Dendritic cell treated with granulocyte-macrophage colony-stimulating factor and Interleukin-4, amounts not matched to agents 40 ng/mL and 50 ng/mL, for 4 days (primary cell): ENCODE data around the gene ZDHHC5.
"Not testable (repeated sequence)": the region's sequence is repeated elsewhere in the genome, so short reads cannot be mapped to it uniquely, and the experiment has no call there.

ENCODE experiments used
- H3K27ac Mint-ChIP-seq: one replicate; pipeline ENCODE4 v1.8.0; 2022; ENCODE audit warnings: mild to moderate bottlenecking, mixed read lengths
- H3K27me3 Mint-ChIP-seq: one replicate; pipeline ENCODE4 v1.8.0; 2022; ENCODE audit warnings: mild to moderate bottlenecking, mixed read lengths
- H3K36me3 Mint-ChIP-seq: one replicate; pipeline ENCODE4 v1.8.0; 2022; ENCODE audit warnings: low read depth, mixed read lengths
- H3K4me1 Mint-ChIP-seq: one replicate; pipeline ENCODE4 v1.8.0; 2022; ENCODE audit warnings: low read depth, mixed read lengths
- H3K4me3 Mint-ChIP-seq: one replicate; pipeline ENCODE4 v1.8.0; 2022; ENCODE audit warnings: mild to moderate bottlenecking, moderate library complexity, mixed read lengths
- H3K9me3 Mint-ChIP-seq: one replicate; pipeline ENCODE4 v1.8.0; 2022; ENCODE audit warnings: mixed read lengths
- intact Hi-C: fragments of 100-400 bp; cut with micrococcal nuclease; formaldehyde crosslinking; loops from one replicate; pipeline ENCODE4 v1.15.0; 2022

ZDHHC5 gene

DNA sequence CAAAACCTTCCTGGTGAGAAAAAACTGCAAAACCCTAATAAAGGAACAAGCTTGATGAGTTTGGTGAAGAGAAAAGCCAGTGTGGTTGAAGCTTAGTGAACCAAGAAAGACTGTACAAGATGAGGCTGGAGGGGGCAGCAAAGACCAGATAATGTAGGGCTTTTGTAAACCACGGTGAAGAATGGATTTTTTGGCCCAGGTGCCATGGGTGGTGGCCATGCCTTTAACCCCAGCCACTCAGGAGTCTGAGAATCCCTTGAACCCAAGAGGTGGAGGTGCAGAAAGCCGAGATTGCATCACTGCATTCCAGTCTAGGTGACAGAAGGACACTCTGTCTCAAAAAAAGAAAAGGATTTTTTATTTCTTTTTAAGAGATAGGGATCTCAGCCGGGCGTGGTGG is 5.0 kb upstream of the ZDHHC5 start:
- Mint-ChIP-seq H3K36me3 (peaks cover 58% of the 10 kb centered on the region), H3K27ac (no peak overlapping the region), H3K27me3 (no peaks in the 10 kb centered on the region), H3K4me3 (no peak overlapping the region), H3K9me3 (no peaks in the 10 kb centered on the region), H3K4me1 (peaks cover 25% of the 10 kb centered on the region)
- intact Hi-C loops, result loop anchor here (10.0 kb wide), 1 partner anchor 862 kb away; no protein-coding TSS in a partner anchor

DNA sequence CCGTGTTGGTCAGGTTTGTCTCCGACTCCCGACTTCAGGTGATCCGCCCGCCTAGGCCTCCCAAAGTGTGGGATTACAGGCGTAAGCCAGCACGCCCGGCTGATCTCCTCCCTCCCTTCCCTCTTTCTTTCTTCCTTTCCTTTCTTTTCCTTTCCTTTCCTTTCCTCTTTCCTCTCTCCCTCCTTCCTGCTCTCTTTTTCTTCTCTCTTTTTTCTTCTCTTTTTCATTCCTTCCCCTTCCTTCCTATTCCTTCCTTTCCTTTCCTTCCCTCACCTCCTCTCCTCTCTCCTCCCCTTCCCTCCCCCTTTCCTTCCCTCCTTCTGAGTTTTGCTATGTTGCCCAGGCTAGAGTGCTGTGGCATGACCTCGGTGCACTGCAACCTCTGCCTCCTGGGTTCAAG is 3.9 kb upstream of the ZDHHC5 start:
- H3K4me1 Mint-ChIP-seq, result peaks cover 16% of the 10 kb centered on the region
- H3K27me3 Mint-ChIP-seq, result no peaks in the 10 kb centered on the region
- no peak overlapping the region for H3K27ac Mint-ChIP-seq
- H3K36me3 Mint-ChIP-seq, result peaks cover 63% of the 10 kb centered on the region
- H3K9me3 Mint-ChIP-seq, result no peaks in the 10 kb centered on the region
- intact Hi-C loops, result loop anchor here (10.0 kb wide), 1 partner anchor 861 kb away; no protein-coding TSS in a partner anchor
- H3K4me3 Mint-ChIP-seq, result no peak overlapping the region

- intact Hi-C loops, result loop anchor here (1.0 to 10.0 kb wide), 4 partner anchors 10 to 912 kb away; partner anchors contain the start of genes CLP1, MED19, TMX2 and ZFP91
- Mint-ChIP-seq H3K27me3 (no peaks in the 10 kb centered on the region), H3K36me3 (peaks cover 46% of the 10 kb centered on the region), H3K4me1 (peaks cover 33% of the 10 kb centered on the region), H3K27ac (peak overlapping the region; percentile 97), H3K9me3 (no peaks in the 10 kb centered on the region), H3K4me3 (peak overlapping the region; percentile 84)
Measured at GRCh38 chr11:57667117-57667735, 688 bp upstream of the ZDHHC5 start.

- H3K27me3 Mint-ChIP-seq, result no peaks in the 10 kb centered on the region
- intact Hi-C loops, result loop anchor here (1.0 to 10.0 kb wide), 2 partner anchors 99 to 856 kb away; no protein-coding TSS in a partner anchor
- H3K9me3 Mint-ChIP-seq, result no peaks in the 10 kb centered on the region
- H3K4me3 Mint-ChIP-seq, result peak overlapping the region; percentile 84
- peaks cover 45% of the 10 kb centered on the region for H3K4me1 Mint-ChIP-seq
- H3K27ac Mint-ChIP-seq, result peak overlapping the region; percentile 97
- H3K36me3 Mint-ChIP-seq, result peaks cover 49% of the 10 kb centered on the region
Measured at GRCh38 chr11:57668434-57668782, 494 bp downstream of the ZDHHC5 start.

DNA sequence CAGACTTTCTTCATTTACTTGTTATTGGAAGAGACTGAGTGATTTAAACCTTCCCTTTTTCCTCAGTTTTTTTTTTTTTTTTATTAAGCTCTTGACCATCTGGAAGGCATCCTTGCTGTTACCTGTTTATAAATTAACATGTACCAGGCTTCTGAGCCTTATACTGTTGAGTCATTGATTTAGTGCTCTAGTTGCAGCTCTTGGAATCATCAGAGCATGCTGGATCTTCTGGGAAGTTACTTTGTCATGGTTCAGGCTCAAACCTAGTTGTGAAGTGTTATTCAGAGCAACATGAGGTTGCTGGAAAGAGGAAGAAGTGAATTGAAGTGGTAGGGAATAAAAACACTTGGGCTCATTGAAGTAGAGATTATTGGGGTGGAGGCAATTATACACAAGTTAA is 6.3 kb downstream of the ZDHHC5 start:
- Mint-ChIP-seq H3K36me3 (peaks cover 84% of the 10 kb centered on the region), H3K27me3 (no peaks in the 10 kb centered on the region), H3K27ac (no peak overlapping the region), H3K9me3 (no peaks in the 10 kb centered on the region), H3K4me3 (no peak overlapping the region), H3K4me1 (peaks cover 57% of the 10 kb centered on the region)
- intact Hi-C loops, result no loop called here

- Mint-ChIP-seq H3K9me3 (no peaks in the 10 kb centered on the region), H3K27ac (no peak overlapping the region), H3K4me3 (no peak overlapping the region), H3K4me1 (peaks cover 51% of the 10 kb centered on the region), H3K36me3 (peaks cover 93% of the 10 kb centered on the region), H3K27me3 (no peaks in the 10 kb centered on the region)
- intact Hi-C loops, result no loop called here
Measured at GRCh38 chr11:57675176-57675941, 7.4 kb downstream of the ZDHHC5 start.

GRCh38 chr11:57679396-57679795 is 11.5 kb downstream of the ZDHHC5 start:
- Mint-ChIP-seq H3K27me3 (no peaks in the 10 kb centered on the region), H3K27ac (no peak overlapping the region), H3K4me1 (peaks cover 33% of the 10 kb centered on the region), H3K4me3 (no peak overlapping the region), H3K36me3 (peaks cover 98% of the 10 kb centered on the region), H3K9me3 (no peaks in the 10 kb centered on the region)
- intact Hi-C loops, result no loop called here

- H3K4me3 Mint-ChIP-seq, result no peak overlapping the region
- H3K9me3 Mint-ChIP-seq, result no peaks in the 10 kb centered on the region
- peaks cover 27% of the 10 kb centered on the region for H3K4me1 Mint-ChIP-seq
- H3K27me3 Mint-ChIP-seq, result no peaks in the 10 kb centered on the region
- no peak overlapping the region for H3K27ac Mint-ChIP-seq
- peaks cover 98% of the 10 kb centered on the region for H3K36me3 Mint-ChIP-seq
- intact Hi-C loops, result no loop called here
Measured at GRCh38 chr11:57680552-57680874, 12.6 kb downstream of the ZDHHC5 start.

DNA sequence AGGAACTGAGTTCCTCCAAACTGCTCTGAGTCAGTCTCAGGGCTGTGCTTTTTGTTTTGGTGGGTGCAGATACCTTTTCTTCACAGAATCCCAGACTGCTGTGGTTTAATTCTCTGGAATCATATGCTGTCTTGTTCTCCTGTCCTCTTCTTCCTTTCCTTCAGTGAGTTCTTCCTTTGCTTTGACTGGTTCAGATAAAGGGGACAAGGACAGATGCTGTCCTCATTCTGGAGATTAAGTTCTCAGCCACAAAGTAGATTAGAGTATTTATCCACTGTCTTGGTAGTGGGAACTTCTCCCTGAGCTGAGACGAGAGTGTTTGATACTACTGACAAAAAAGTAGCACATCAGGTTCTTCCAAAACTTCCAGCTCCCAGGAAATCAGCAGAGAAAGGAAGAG is 13.3 kb downstream of the ZDHHC5 start:
- H3K27ac Mint-ChIP-seq, result no peak overlapping the region

DNA sequence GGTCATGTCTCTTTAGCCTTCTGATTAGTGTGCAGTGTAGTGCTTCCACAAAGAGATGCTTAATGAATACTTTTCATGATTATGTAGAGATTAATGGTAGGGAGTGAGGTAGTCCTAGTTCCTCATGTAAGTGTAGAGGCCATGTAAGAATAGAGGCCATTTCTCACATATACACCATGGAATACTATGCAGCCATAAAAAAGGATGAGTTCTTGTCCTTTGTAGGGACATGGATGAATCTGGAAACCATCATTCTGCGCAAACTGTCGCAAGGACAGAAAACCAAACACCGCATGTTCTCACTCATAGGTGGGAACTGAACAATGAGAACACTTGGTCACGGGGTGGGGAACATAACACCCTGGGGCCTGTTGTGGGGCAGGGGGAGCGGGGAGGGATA is 22.6 kb downstream of the ZDHHC5 start:
- H3K9me3 Mint-ChIP-seq, H3K27me3 Mint-ChIP-seq, H3K27ac Mint-ChIP-seq, H3K4me1 Mint-ChIP-seq, H3K4me3 Mint-ChIP-seq, intact Hi-C loops: not testable (repeated sequence)
- H3K36me3 Mint-ChIP-seq, result peaks cover 92% of the 10 kb centered on the region

More for the DNA sequence above, 13.3 kb downstream of the ZDHHC5 start:
- Mint-ChIP-seq H3K4me1 (peaks cover 21% of the 10 kb centered on the region), H3K4me3 (no peak overlapping the region), H3K27me3 (no peaks in the 10 kb centered on the region), H3K9me3 (no peaks in the 10 kb centered on the region), H3K36me3 (peaks cover 98% of the 10 kb centered on the region)
- intact Hi-C loops, result no loop called here

DNA sequence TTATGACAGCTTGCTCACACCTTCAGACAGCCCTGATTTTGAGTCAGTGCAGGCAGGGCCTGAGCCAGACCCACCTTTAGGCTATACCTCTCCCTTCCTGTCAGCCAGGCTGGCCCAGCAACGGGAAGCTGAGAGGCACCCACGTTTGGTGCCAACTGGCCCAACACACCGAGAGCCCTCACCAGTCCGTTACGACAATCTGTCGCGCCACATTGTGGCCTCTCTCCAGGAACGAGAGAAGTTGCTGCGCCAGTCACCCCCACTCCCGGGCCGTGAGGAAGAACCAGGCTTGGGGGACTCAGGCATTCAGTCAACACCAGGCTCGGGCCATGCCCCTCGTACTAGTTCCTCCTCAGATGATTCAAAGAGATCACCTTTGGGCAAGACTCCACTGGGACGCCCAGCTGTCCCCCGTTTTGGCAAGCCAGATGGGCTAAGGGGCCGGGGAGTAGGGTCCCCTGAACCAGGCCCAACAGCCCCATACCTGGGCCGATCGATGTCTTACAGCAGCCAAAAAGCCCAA is 31.0 kb downstream of the ZDHHC5 start:
- intact Hi-C loops, result no loop called here
- Mint-ChIP-seq H3K27me3 (no peaks in the 10 kb centered on the region), H3K9me3 (no peaks in the 10 kb centered on the region), H3K4me3 (no peak overlapping the region), H3K36me3 (peaks cover 99% of the 10 kb centered on the region), H3K4me1 (no peaks in the 10 kb centered on the region), H3K27ac (no peak overlapping the region)

DNA sequence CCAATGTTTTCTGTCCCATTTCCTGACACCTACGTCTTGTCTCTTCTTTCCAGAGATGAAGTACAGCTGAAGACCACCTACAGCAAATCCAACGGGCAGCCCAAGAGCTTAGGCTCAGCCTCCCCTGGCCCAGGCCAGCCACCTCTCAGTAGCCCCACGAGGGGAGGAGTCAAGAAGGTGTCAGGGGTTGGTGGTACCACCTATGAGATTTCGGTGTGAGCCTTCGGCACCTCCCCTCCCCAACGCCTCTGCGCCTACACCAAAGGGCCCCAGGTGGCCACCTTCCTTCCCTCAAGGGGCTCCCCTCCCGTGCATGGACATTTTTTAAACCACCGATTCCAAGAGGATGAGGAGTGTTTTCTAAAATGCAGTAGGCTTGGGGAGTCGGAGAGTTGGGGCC is 31.9 kb downstream of the ZDHHC5 start:
- no peak overlapping the region for H3K27ac Mint-ChIP-seq
- H3K9me3 Mint-ChIP-seq, result no peaks in the 10 kb centered on the region
- peaks cover 99% of the 10 kb centered on the region for H3K36me3 Mint-ChIP-seq
- no peaks in the 10 kb centered on the region for H3K27me3 Mint-ChIP-seq
- H3K4me1 Mint-ChIP-seq, result no peaks in the 10 kb centered on the region
- intact Hi-C loops, result no loop called here
- H3K4me3 Mint-ChIP-seq, result no peak overlapping the region

GRCh38 chr11:57700425-57700824 is 32.5 kb downstream of the ZDHHC5 start:
- no peaks in the 10 kb centered on the region for H3K9me3 Mint-ChIP-seq
- intact Hi-C loops, result no loop called here
- H3K4me1 Mint-ChIP-seq, result no peaks in the 10 kb centered on the region
- H3K27ac Mint-ChIP-seq, result no peak overlapping the region
- peaks cover 99% of the 10 kb centered on the region for H3K36me3 Mint-ChIP-seq
- no peak overlapping the region for H3K4me3 Mint-ChIP-seq
- no peaks in the 10 kb centered on the region for H3K27me3 Mint-ChIP-seq

- H3K27ac Mint-ChIP-seq, result no peak overlapping the region
Measured at GRCh38 chr11:57703341-57703740, 35.4 kb downstream of the ZDHHC5 start.

More at GRCh38 chr11:57703341-57703740, 35.4 kb downstream of the ZDHHC5 start:
- intact Hi-C loops, result no loop called here
- Mint-ChIP-seq H3K4me1 (peaks cover 8% of the 10 kb centered on the region), H3K36me3 (peaks cover 84% of the 10 kb centered on the region), H3K27me3 (no peaks in the 10 kb centered on the region), H3K4me3 (no peak overlapping the region), H3K9me3 (no peaks in the 10 kb centered on the region)
